GM12891 (cell line): ENCODE results near the gene ACP7.

Source experiments
- DNase-seq: peaks from one replicate; pipeline ENCODE4 v3.0.0; 2011; ENCODE audit warnings: low spot score; ENCODE audit not compliant: insufficient read length
- FAIRE-seq: peaks from 2 replicates; lab custom pipeline; 2011; peaks lifted over from hg19 to GRCh38; lab: Jason Lieb, UNC
- PAX5 ChIP-seq: IDR thresholded peaks from 2 replicates; pipeline ENCODE4 v1.6.1; 2011; ENCODE audit warnings: low read length, moderate library complexity, mild to moderate bottlenecking; ENCODE audit not compliant: insufficient read depth, severe bottlenecking
- POLR2A ChIP-seq: IDR thresholded peaks from 2 replicates; pipeline ENCODE4 v1.6.1; 2011; ENCODE audit warnings: low read depth, low read length, control low read depth
- POLR2AphosphoS5 ChIP-seq: IDR thresholded peaks from 2 replicates; pipeline ENCODE4 v1.6.1; 2011; ENCODE audit warnings: low read depth, low read length, control low read depth
- POU2F2 ChIP-seq: IDR thresholded peaks from 2 replicates; pipeline ENCODE4 v1.6.1; 2011; ENCODE audit warnings: low read depth, mild to moderate bottlenecking, control low read depth, low read length, moderate library complexity
- SPI1 ChIP-seq: IDR thresholded peaks from 2 replicates; pipeline ENCODE4 v1.6.1; 2011; ENCODE audit warnings: low read depth, low read length, control low read depth
- TAF1 ChIP-seq: IDR thresholded peaks from 2 replicates; pipeline ENCODE4 v1.6.1; 2011; ENCODE audit warnings: low read depth, low read length, control low read depth

ACP7 gene

GRCh38 chr19:39074205-39074692, 9.9 kb upstream of the ACP7 start:
- DNase-seq (no peak), FAIRE-seq (no peak)
- TF ChIP-seq SPI1, result no peak
- no peak for TF ChIP-seq POLR2AphosphoS5
- no peak for TF ChIP-seq POLR2A
- no peak for TF ChIP-seq POU2F2
- no peak for TF ChIP-seq TAF1
- TF ChIP-seq PAX5, result no peak

GRCh38 chr19:39074942-39075341, 9.2 kb upstream of the ACP7 start:
- DNase-seq (no peak), FAIRE-seq (no peak)
- TF ChIP-seq PAX5 (no peak), POLR2A (no peak), SPI1 (no peak), POLR2AphosphoS5 (no peak), POU2F2 (no peak), TAF1 (no peak)

DNA sequence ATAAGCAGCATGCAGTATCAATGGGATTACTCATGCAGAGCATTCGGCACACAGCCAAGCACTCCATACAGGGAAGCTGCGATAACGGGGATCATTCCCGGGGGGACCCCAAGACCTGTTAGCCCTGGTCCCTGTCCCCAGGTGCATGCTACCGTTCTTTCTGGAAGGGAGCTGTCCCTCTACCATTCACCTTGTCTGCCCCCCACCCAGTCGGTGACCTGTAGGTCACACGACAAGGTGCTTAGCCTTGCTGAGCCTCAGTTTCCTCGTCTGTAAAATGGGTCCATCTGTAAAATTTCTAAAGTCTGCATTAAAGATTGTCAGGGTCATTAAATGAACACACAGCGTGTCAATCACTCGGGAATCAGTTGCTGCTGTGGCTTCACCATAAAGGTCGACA, 6.8 kb upstream of the ACP7 start:
- no peak for DNase-seq
- FAIRE-seq, result no peak
- TF ChIP-seq POLR2A (no peak), PAX5 (no peak), POLR2AphosphoS5 (no peak), POU2F2 (no peak)

DNA sequence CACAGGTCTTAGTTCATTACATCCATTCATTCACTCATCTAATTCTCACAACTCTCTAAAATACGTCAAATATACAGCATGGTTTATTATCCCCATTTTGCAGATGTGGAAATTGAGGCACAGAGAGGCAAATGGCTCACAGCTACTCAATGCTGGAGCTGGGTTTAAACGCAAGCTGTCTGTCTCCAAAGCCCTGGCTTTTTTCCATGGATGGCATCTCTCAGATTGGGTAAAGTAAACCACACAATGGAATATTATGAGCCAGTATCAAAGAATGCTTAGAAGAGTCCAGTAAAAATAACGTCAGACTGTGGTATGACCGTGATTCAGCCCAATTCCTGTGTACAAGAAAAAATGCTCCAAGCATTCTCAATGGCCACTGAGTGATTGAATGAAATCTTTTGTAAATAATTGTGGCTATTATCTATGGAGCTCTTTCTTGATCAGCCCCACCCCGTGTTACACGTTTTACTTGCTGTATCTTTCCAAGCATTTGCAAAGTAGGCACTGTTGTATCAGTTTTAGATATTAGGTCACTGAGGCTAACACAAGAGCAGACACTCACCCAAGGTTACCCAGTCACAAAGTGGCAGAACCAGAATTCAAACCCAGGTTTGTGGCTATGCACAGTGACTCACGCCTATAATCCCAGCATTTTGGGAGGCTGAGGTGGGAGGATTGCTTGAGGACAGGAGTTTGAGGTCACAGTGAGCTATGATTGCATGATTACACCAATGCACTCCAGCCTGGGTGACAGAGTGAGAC, 5.5 kb upstream of the ACP7 start:
- TF ChIP-seq POLR2AphosphoS5 (no peak), PAX5 (no peak)

GRCh38 chr19:39080431-39080830, 3.7 kb upstream of the ACP7 start:
- no peak for DNase-seq
- TF ChIP-seq SPI1 (no peak), POLR2A (no peak), POU2F2 (no peak)
- no peak for FAIRE-seq

More for the DNA sequence above, 5.5 kb upstream of the ACP7 start:
- DNase-seq (no peak), FAIRE-seq (no peak)

GRCh38 chr19:39082167-39082566, 2.0 kb upstream of the ACP7 start:
- DNase-seq (no peak), FAIRE-seq (no peak)
- TF ChIP-seq POLR2AphosphoS5 (no peak), POLR2A (no peak), PAX5 (no peak), POU2F2 (no peak), TAF1 (no peak), SPI1 (no peak)

DNA sequence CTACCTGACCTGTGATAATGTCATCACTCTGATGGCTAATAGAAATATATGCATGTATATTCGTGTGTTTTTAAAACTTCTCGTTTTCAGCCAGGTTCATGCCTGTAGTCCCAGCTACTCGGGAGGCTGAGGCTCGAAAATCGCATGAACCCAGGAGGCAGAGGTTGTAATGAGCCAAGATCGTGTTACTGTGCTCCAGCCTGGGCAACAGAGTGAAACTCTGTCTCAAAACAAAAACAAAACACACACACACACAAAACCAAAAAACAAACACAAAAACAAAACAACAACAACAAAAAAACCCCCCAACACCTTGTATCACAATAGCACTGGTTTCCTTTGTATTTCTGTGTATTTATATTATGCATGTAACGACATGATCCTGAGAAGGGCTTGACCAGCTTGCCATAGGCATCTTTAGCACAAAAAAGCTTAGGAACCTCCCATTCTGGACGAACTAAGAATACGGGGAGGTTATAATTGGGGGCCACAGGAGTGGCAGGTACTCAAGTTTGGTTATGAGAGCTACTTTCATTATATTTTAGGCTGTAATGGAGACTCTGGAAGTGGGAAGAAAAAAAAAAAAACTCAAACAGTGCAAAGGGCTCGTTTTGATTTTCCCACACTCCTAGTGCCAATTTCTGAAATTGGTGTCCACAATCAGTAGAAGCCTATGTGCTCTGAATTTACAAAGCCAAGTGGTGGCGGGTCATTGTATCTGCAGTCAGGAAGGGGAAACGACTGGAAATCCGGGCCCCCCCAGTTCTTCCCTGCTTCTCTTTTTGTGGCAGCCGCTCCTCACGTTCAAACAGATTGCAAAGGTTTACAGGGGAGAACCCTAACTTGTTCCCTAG, 1.2 kb upstream of the ACP7 start:
- no peak for DNase-seq
- FAIRE-seq, result no peak
- no peak for TF ChIP-seq PAX5
- no peak for TF ChIP-seq POLR2A
- no peak for TF ChIP-seq SPI1
- no peak for TF ChIP-seq POLR2AphosphoS5
- TF ChIP-seq TAF1, result no peak

DNA sequence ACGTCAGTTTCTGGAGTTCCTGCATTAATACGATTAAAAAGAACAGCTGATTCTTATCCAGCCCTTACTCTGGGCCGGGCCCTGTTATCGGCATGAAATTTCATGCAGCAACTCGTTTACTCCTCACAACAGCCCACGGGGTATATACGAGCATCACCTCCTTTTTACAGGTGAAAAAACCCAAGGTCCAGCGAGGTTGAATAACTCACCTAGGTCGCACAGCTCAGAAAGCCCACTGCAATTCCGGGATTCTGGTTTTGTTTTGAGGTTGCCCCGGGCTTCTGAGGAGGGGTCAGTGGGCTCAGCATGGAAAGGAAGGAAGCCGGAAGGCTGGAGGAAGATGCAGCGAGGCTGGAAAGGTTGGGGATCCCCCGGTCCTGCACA, 577 bp upstream of the ACP7 start:
- no peak for FAIRE-seq
- DNase-seq, result no peak
- TF ChIP-seq PAX5, result no peak
- TF ChIP-seq SPI1, result no peak
- no peak for TF ChIP-seq TAF1
- TF ChIP-seq POU2F2, result no peak

DNA sequence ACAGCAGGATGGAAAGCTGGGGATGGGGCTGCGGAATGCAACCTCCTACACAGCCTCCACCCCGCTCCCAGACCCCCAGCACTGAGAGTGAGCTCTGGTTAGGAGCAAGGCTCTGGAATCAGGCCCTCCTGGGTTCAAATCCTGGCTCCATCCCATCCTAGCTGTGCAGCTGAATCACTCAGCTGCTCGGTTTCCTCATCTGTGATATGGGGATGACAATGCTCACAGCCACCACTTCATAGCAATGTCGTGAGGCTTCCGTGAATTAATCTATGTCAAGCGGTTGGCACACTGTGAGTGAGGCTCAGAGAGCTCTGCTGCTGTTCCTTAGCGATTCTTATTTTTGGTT, 538 bp downstream of the ACP7 start:
- FAIRE-seq, result no peak
- TF ChIP-seq POLR2A, result no peak
- TF ChIP-seq PAX5, result no peak
- TF ChIP-seq SPI1, result no peak
- TF ChIP-seq POLR2AphosphoS5, result no peak
- TF ChIP-seq TAF1, result no peak
- TF ChIP-seq POU2F2, result no peak

GRCh38 chr19:39085392-39085791, 1.2 kb downstream of the ACP7 start:
- no peak for FAIRE-seq
- TF ChIP-seq POU2F2 (no peak), POLR2AphosphoS5 (no peak), SPI1 (no peak), PAX5 (no peak), TAF1 (no peak), POLR2A (no peak)

More for the DNA sequence above, 538 bp downstream of the ACP7 start:
- no peak for DNase-seq

More at GRCh38 chr19:39085392-39085791, 1.2 kb downstream of the ACP7 start:
- DNase-seq, result no peak
